ENCODE data around the gene COL20A1.

GRCh38 chr20:63306673-63307537 is 13.9 kb downstream of the COL20A1 start:
- TF ChIP-seq CTCF (IDR thresholded peaks at IDR 0.05) (no peak), POLR2AphosphoS5 (IDR thresholded peaks at IDR 0.05) (no peak)

Data from prostate gland (tissue), 2 donors.